Measurements from ENCODE around the gene HMGCL.
"Not testable (repeated sequence)": the region's sequence is repeated elsewhere in the genome, so short reads cannot be mapped to it uniquely, and the experiment has no call there.

GRCh38 chr1:23826590-23826989 is 1.4 kb upstream of the HMGCL start:
- TF ChIP-seq, protein P1, sequence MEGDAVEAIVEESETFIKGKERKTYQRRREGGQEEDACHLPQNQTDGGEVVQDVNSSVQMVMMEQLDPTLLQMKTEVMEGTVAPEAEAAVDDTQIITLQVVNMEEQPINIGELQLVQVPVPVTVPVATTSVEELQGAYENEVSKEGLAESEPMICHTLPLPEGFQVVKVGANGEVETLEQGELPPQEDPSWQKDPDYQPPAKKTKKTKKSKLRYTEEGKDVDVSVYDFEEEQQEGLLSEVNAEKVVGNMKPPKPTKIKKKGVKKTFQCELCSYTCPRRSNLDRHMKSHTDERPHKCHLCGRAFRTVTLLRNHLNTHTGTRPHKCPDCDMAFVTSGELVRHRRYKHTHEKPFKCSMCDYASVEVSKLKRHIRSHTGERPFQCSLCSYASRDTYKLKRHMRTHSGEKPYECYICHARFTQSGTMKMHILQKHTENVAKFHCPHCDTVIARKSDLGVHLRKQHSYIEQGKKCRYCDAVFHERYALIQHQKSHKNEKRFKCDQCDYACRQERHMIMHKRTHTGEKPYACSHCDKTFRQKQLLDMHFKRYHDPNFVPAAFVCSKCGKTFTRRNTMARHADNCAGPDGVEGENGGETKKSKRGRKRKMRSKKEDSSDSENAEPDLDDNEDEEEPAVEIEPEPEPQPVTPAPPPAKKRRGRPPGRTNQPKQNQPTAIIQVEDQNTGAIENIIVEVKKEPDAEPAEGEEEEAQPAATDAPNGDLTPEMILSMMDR (IDR thresholded peaks at IDR 0.05): not testable (repeated sequence)
- TF ChIP-seq EZH2, EZH2phosphoT487 (IDR thresholded peaks at IDR 0.05): not testable (repeated sequence)

All from neural progenitor cell (in vitro differentiated cells).